Sigmoid colon (tissue), 7 donors: ENCODE results near the gene NDUFS6. TPM values are rescaled to one million over a fixed set of nuclear protein-coding genes. Genes with fewer than 3 reads are reported as not detected.
A peak's percentile ranks its signal among the peaks of the same experiment; 100 is the strongest.

Experiments used
- DNase-seq: peaks from one replicate; pipeline ENCODE4 v3.0.0-alpha.2; 2019
- H3K27ac ChIP-seq, 4 donors: fragments of 200-600 bp; sonication (generic); one replicate each; pipeline ENCODE4 v1.5.1; 2016 to 2019; ENCODE audit warnings: mild to moderate bottlenecking in 1 of 4
- H3K27me3 ChIP-seq, 3 donors: fragments of 200-600 bp; sonication (generic); one replicate each; pipeline ENCODE4 v1.5.1; 2019; ENCODE audit warnings: mild to moderate bottlenecking in 1 of 3
- H3K36me3 ChIP-seq, 4 donors: fragments of 200-600 bp; sonication (generic); one replicate each; pipeline ENCODE4 v1.5.1; 2016 to 2019
- H3K4me1 ChIP-seq, 4 donors: fragments of 200-600 bp; sonication (generic); one replicate each; pipeline ENCODE4 v1.5.1; 2017 to 2019
- H3K4me3 ChIP-seq, 4 donors: fragments of 200-600 bp; sonication (generic); one replicate each; pipeline ENCODE4 v1.5.1; 2017 to 2019; ENCODE audit warnings: mild to moderate bottlenecking in 2 of 4, moderate library complexity in 1 of 4
- H3K9me3 ChIP-seq, 4 donors: fragments of 200-600 bp in 3 of 4; sonication (generic) in 3 of 4; one replicate each; pipeline versions ENCODE4 v1.5.1 to v1.6.1; 2013 to 2019
- EP300 ChIP-seq, 4 donors: sonication (generic); formaldehyde crosslinking; IDR thresholded peaks; one replicate each; pipeline ENCODE4 v1.6.1; 2017; ENCODE audit warnings: antibody characterized with exemption in 4 of 4
- POLR2A ChIP-seq, 2 donors: fragments of 450-650 bp; IDR thresholded peaks; one replicate each; pipeline ENCODE4 v1.6.1; 2016; ENCODE audit warnings: antibody characterized with exemption in 2 of 2, mild to moderate bottlenecking in 2 of 2, moderate library complexity in 2 of 2
- POLR2AphosphoS5 ChIP-seq, 4 donors: sonication (generic); formaldehyde crosslinking; IDR thresholded peaks; one replicate each; pipeline ENCODE4 v1.6.1; 2017; ENCODE audit warnings: antibody characterized with exemption in 4 of 4
- WGBS, 2 donors: extraction: QIAGEN DNeasy Blood & Tissue Kit; methylation state at CpG; one replicate each; pipeline ENCODE4 v1.1.7; 2013; 5-methylcytosine and 5-hydroxymethylcytosine counted together
- intact Hi-C: fragments of 100-400 bp; cut with DNase I; formaldehyde crosslinking; loops from one replicate; pipeline ENCODE4 v1.15.1; 2023
- polyA plus RNA-seq, 3 donors: library from polyadenylated mRNA; stranded (reverse); fragments of 200-250 nt; gene quantifications; one replicate each; pipeline ENCODE4 v1.2.3, GENCODE V29; 2013
- total RNA-seq, 4 donors: library from RNA; depleted of rRNA; stranded (reverse); fragments of >200 nt; gene quantifications; one replicate each; pipeline ENCODE4 v1.1.0, GENCODE V29; 2016
- TF ChIP-seq, protein P1 (sequence below), 4 experiments: fragments of 450-650 bp in 3 of 4; fragments of 200-600 bp in 1 of 4; IDR thresholded peaks; one replicate each; pipeline ENCODE4 v1.5.1; 2016 to 2019; ENCODE audit warnings: antibody characterized with exemption in 4 of 4, mild to moderate bottlenecking in 3 of 4, moderate library complexity in 2 of 4
- donor health status: healthy with polysubstance abuse.
- donor health status: Bipolar disorder and iron deficiency.
- donor health status: healthy.

Gene NDUFS6
- total and polyA plus RNA-seq, 7 donors = 34.9 to 156 (median 82.6) TPM

DNA sequence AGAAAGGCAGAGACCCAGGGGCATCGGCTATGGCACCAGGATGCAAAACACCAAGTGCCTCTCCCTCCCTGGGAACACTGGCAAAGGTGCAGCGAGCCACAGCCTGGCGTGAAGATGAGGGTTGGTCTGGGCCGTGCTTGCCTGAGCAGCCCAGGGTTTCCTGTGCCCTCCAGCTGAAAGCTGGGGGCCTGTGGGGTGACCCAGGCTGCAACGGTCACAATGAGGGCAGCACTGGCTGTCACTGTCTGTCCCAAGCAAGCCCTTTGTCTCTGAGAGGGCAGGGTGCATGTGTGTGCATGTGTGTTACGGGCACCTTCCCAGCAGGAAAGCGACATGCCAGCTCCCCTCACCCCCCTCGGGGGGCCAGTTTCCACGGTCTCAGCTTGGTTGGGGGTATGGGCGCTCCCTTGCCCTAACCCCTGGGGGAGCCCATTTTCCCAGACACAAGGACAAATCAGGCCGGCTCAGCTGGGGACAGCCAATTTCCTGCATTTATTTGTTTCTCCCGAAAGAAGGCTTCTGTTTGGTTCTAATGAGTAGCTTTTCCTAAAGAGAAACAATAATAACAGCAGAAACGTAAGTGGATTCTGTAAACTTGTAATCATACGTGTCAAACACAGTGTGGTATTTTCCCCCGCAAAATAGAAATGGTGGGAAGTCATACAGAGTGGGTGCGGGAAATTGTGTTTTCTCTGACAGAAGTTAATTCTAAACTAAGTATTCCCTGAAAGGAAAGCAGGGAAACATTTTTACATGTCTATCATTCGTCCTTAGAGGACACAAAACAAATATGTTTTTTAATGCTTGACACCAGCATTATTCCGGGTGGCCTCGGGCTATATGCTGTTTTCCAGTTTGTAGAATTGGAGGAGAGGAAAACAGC, 22.8 kb upstream of the NDUFS6 start:
- no peaks in the 10 kb centered on the region for H3K4me1 ChIP-seq
- H3K27ac ChIP-seq = no peak overlapping the region
- intact Hi-C loops = no loop called here
- TF ChIP-seq POLR2AphosphoS5 (IDR thresholded peaks at IDR 0.05) (no peak), POLR2A (IDR thresholded peaks at IDR 0.05) (no peak), EP300 (IDR thresholded peaks at IDR 0.05) (no peak)
- TF ChIP-seq, protein P1, sequence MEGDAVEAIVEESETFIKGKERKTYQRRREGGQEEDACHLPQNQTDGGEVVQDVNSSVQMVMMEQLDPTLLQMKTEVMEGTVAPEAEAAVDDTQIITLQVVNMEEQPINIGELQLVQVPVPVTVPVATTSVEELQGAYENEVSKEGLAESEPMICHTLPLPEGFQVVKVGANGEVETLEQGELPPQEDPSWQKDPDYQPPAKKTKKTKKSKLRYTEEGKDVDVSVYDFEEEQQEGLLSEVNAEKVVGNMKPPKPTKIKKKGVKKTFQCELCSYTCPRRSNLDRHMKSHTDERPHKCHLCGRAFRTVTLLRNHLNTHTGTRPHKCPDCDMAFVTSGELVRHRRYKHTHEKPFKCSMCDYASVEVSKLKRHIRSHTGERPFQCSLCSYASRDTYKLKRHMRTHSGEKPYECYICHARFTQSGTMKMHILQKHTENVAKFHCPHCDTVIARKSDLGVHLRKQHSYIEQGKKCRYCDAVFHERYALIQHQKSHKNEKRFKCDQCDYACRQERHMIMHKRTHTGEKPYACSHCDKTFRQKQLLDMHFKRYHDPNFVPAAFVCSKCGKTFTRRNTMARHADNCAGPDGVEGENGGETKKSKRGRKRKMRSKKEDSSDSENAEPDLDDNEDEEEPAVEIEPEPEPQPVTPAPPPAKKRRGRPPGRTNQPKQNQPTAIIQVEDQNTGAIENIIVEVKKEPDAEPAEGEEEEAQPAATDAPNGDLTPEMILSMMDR (IDR thresholded peaks at IDR 0.05) = no peak
- H3K27me3 ChIP-seq = no peaks in the 10 kb centered on the region
- WGBS, 2 donors = 66% methylated on average over 19 of the region's 19 CpGs
- H3K4me3 ChIP-seq = no peak overlapping the region
- H3K9me3 ChIP-seq = no peaks in the 10 kb centered on the region
- peak; percentile 45 for DNase-seq
- H3K36me3 ChIP-seq = no peaks in the 10 kb centered on the region

DNA sequence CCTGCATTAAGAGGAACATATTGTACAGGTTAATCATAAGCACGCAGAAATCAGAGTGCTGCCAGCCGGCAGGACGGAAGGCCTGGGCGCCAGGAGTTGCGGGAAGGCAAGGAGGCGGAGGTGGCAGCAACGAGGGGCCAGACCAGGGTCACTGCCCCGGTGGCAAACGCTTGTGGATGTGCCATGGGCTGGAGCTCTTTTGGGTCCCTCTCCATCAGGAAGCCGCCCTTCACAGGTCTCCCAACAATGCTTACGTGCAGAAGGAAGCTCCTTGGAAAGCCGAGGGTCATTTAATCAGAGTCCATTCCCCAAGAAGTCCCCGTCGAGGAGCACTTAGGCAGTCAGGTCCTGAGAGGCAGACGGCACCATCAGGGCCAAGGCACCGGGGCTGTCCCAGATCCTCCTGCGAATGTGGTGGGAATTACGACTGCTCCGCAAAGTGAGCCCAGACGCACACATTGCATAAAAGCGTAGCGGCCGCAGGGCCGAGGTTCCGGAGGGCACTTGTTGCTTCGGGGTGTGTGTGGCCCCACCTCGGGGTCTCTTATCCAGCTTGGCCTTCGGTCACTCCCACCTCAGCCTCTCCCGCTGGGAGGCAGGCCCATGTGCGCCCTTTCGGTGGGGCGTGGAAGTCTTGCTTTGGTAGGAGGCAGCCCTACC, 22.1 kb upstream of the NDUFS6 start:
- peaks cover 0 to under 1% (median 0%) of the 10 kb centered on the region in 3 donors for H3K27me3 ChIP-seq
- peak; percentile 52 for DNase-seq
- no peaks in the 10 kb centered on the region for H3K4me1 ChIP-seq
- no peaks in the 10 kb centered on the region for H3K36me3 ChIP-seq
- no peak overlapping the region for H3K27ac ChIP-seq
- no peaks in the 10 kb centered on the region for H3K9me3 ChIP-seq
- 84 to 86% methylated on average over 32 of the region's 32 CpGs for WGBS, 2 donors
- H3K4me3 ChIP-seq = no peak overlapping the region
- TF ChIP-seq, protein P1 (IDR thresholded peaks at IDR 0.05) = no peak
- TF ChIP-seq POLR2A (IDR thresholded peaks at IDR 0.05) = no peak
- TF ChIP-seq POLR2AphosphoS5 (IDR thresholded peaks at IDR 0.05) = no peak
- TF ChIP-seq EP300 (IDR thresholded peaks at IDR 0.05) = no peak
- intact Hi-C loops = no loop called here

DNA sequence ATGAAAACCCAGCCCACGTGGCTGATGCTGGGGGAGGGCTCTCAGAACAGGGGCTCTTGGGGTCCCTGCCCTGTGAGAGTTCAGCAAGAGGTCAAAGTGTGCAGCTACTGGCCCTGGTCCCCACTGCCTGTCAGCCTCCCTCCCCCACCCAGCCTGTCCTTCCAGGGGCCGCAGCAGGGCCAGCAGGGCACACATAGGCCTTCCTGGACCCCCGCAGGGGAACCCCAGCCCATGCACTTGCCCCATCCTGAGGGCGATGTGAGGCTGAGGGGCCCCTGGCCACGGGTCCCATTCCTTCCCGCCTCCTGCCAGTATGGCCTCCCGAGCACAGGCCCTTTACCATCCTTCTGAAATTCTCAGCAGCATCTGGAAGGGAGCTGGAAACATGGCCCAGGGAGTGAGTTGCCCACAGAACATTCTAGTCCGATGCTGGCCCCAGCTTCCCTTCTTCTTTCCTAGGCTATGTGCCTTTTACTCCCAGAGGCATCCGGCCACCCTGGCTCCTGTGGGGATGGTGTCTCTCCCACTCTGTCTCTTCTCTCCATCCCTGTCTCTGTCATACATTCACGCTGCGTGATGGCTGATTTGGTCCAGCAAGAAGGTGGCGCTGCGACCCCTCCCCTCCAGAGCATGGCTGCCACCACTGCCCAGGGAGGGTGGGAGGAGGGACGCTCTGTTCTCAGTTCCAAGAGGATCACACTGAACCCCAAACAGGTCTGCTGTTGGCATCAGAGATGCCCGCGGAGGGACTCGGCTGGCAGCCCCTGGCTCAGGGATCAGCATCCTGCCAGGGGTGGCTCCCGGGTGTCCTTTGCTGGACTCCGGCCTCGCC, 21.2 kb upstream of the NDUFS6 start:
- TF ChIP-seq, protein P1 (IDR thresholded peaks at IDR 0.05) = no peak
- TF ChIP-seq POLR2A (IDR thresholded peaks at IDR 0.05) (no peak), POLR2AphosphoS5 (IDR thresholded peaks at IDR 0.05) (no peak), EP300 (IDR thresholded peaks at IDR 0.05) (no peak)
- 81 to 84% methylated on average over 20 of the region's 20 CpGs for WGBS, 2 donors
- Histone ChIP-seq H3K27me3 (peaks cover 0 to 9% (median 0%) of the 10 kb centered on the region in 3 donors), H3K9me3 (no peaks in the 10 kb centered on the region), H3K36me3 (no peaks in the 10 kb centered on the region), H3K4me1 (no peaks in the 10 kb centered on the region), H3K27ac (no peak overlapping the region), H3K4me3 (no peak overlapping the region)
- intact Hi-C loops = no loop called here
- DNase-seq = peak; percentile 43

DNA sequence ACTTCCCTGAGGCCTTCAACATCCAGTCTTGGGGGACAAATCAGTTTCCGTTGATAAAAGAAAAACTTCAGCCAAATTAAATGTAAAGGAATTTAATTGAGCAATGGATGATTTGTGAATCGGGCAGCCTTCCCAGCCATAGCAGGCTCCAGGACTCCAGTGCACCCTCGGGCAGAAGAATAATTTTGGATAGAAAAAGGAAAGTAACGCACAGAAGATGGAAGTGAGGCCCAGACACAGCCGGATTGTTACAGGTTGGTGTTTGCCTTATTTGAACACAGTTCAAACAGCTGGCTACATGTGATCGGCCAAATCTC, 20.6 kb upstream of the NDUFS6 start:
- Histone ChIP-seq H3K27ac (no peak overlapping the region), H3K36me3 (no peaks in the 10 kb centered on the region)
- no peak for DNase-seq

More for the DNA sequence above, 20.6 kb upstream of the NDUFS6 start:
- Histone ChIP-seq H3K4me1 (no peaks in the 10 kb centered on the region), H3K9me3 (no peaks in the 10 kb centered on the region), H3K4me3 (no peak overlapping the region), H3K27me3 (peaks cover 0 to 12% (median 0%) of the 10 kb centered on the region in 3 donors)
- WGBS, 2 donors = 87 to 88% methylated on average over 6 of the region's 6 CpGs
- intact Hi-C loops = no loop called here
- TF ChIP-seq EP300 (IDR thresholded peaks at IDR 0.05) (no peak), POLR2AphosphoS5 (IDR thresholded peaks at IDR 0.05) (no peak), POLR2A (IDR thresholded peaks at IDR 0.05) (no peak)
- TF ChIP-seq, protein P1 (IDR thresholded peaks at IDR 0.05) = no peak
